DOHH2 (cell line): ENCODE measurements around the gene RAB11FIP5.

ENCODE experiments used
- H3F3A ChIP-seq: fragments of 200-600 bp; sonication (generic), shearing (Covaris generic); 2 replicates; pipeline ENCODE4 v1.6.0; 2016; ENCODE audit warnings: antibody characterized with exemption, mild to moderate bottlenecking; ENCODE audit not compliant: control insufficient read depth, insufficient read depth
- H3K27ac ChIP-seq: fragments of 200-600 bp; sonication (generic); 2 replicates; pipeline ENCODE4 v1.5.1; 2014; ENCODE audit warnings: low read depth, mild to moderate bottlenecking, low read length, moderate library complexity
- H3K27me3 ChIP-seq: fragments of 200-600 bp; sonication (generic); 2 replicates; pipeline ENCODE4 v1.6.1; 2014; ENCODE audit warnings: mild to moderate bottlenecking, low read length, mixed read lengths; ENCODE audit not compliant: control insufficient read depth
- H3K36me3 ChIP-seq: fragments of 200-600 bp; sonication (generic); 2 replicates; pipeline ENCODE4 v1.6.1; 2014; ENCODE audit warnings: mild to moderate bottlenecking, low read length, moderate library complexity, mixed read lengths; ENCODE audit not compliant: control insufficient read depth
- H3K4me1 ChIP-seq: fragments of 200-600 bp; sonication (generic); 2 replicates; pipeline ENCODE4 v1.6.1; 2014; ENCODE audit warnings: mild to moderate bottlenecking, low read length, mixed read lengths; ENCODE audit not compliant: control insufficient read depth
- H3K4me2 ChIP-seq: fragments of 200-600 bp; sonication (generic); 2 replicates; pipeline ENCODE4 v1.6.0; 2014; ENCODE audit warnings: mild to moderate bottlenecking, low read length, moderate library complexity
- H3K4me3 ChIP-seq: fragments of 200-600 bp; sonication (generic); 2 replicates; pipeline ENCODE4 v1.5.1; 2014; ENCODE audit warnings: mild to moderate bottlenecking, low read length, mixed read lengths
- H3K79me2 ChIP-seq: fragments of 200-600 bp; sonication (generic); 2 replicates; pipeline ENCODE4 v1.6.1; 2014; ENCODE audit warnings: mild to moderate bottlenecking, low read length, mixed read lengths; ENCODE audit not compliant: control insufficient read depth
- H3K9me2 ChIP-seq: fragments of 200-600 bp; sonication (generic); replicated peaks from 2 replicates; pipeline ENCODE4 v1.6.1; 2014; ENCODE audit warnings: mild to moderate bottlenecking, low read length, mixed read lengths; ENCODE audit not compliant: control insufficient read depth
- H3K9me3 ChIP-seq: fragments of 200-600 bp; sonication (generic); 2 replicates; pipeline ENCODE4 v1.6.1; 2014; ENCODE audit warnings: antibody characterized with exemption, low read length, mixed read lengths; ENCODE audit not compliant: control insufficient read depth, insufficient read depth
- H4K20me1 ChIP-seq: fragments of 200-600 bp; sonication (generic); 2 replicates; pipeline ENCODE4 v1.6.0; 2014; ENCODE audit warnings: low read depth, mild to moderate bottlenecking, antibody characterized with exemption, low read length, moderate library complexity; ENCODE audit not compliant: control insufficient read depth, insufficient read depth
- EZH2phosphoT487 ChIP-seq: fragments of 200-600 bp; sonication (generic); IDR thresholded peaks from 2 replicates; pipeline ENCODE4 v1.6.1; 2017; ENCODE audit warnings: borderline replicate concordance, mild to moderate bottlenecking, antibody characterized with exemption, low read length, moderate library complexity, mixed read lengths
- TF ChIP-seq, protein P1 (sequence below): fragments of 200-600 bp; sonication (generic); IDR thresholded peaks from one replicate; pipeline ENCODE4 v1.5.1; 2014; ENCODE audit warnings: antibody characterized with exemption, mild to moderate bottlenecking, low read depth, low read length; ENCODE audit not compliant: poor library complexity, severe bottlenecking

The RAB11FIP5 gene

DNA sequence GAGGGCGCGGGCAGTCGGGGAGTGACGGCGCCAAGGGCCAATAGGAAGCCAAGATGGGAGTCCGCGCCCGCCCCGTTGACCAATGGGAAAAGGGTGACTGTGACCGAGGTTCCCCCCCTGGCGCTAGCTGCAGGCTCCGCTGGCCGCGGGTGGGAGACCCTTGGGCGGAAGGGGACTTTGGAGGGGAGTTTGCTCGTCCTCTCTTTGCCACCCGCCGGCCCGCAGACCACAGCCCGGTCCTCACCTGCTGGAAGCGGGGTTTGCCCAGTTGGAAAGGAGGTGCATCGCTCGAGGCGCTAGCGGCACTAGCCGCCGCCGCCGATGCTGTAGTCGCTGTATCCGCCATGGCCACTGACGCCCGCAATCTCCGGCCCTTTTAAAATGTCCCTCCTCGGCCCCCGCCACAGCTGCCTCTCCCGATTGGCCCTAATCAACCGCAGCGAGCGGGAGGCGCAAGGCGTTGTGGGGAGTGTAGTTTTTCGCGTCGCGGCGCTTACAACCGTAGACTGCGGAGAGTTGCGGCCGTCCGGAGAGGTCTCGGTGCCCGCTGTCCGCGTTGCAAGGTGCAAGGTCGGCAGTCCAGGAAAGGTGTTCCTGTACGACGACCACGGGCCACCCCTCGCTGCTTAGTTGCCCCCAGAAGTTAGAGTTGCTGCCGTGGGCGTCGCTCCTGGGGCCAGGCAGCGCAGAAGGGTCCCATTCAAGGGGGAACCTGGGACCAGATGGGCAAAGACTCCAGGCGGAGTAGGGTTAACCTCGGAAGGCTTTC is 41.2 kb downstream of the RAB11FIP5 start, which contains the start of gene SFXN5:
SFXN5 (minus strand) TSS at position 353 of the 769 bp plus-strand sequence; CDS start at position 346, 7 bp downstream.
- Histone ChIP-seq H3K27ac (peak within 1 kb of the TSS; percentile 64), H3K4me2 (peak within 1 kb of the TSS; percentile 99), H4K20me1 (no peaks in the 10 kb centered on the region), H3K36me3 (no peaks in the 10 kb centered on the region; the same call in 1 of the 2 replicates), H3K9me2 (no peaks in the 10 kb centered on the region), H3K79me2 (peaks cover 27% of the 10 kb centered on the region), H3F3A (no peaks in the 10 kb centered on the region; the same call in 1 of the 2 replicates), H3K9me3 (no peaks in the 10 kb centered on the region), H3K27me3 (peaks cover 9% of the 10 kb centered on the region), H3K4me3 (peak within 1 kb of the TSS; percentile 100), H3K4me1 (peaks cover 17% of the 10 kb centered on the region)
- TF ChIP-seq, protein P1, sequence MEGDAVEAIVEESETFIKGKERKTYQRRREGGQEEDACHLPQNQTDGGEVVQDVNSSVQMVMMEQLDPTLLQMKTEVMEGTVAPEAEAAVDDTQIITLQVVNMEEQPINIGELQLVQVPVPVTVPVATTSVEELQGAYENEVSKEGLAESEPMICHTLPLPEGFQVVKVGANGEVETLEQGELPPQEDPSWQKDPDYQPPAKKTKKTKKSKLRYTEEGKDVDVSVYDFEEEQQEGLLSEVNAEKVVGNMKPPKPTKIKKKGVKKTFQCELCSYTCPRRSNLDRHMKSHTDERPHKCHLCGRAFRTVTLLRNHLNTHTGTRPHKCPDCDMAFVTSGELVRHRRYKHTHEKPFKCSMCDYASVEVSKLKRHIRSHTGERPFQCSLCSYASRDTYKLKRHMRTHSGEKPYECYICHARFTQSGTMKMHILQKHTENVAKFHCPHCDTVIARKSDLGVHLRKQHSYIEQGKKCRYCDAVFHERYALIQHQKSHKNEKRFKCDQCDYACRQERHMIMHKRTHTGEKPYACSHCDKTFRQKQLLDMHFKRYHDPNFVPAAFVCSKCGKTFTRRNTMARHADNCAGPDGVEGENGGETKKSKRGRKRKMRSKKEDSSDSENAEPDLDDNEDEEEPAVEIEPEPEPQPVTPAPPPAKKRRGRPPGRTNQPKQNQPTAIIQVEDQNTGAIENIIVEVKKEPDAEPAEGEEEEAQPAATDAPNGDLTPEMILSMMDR: no peak
- no peak for TF ChIP-seq EZH2phosphoT487

DNA sequence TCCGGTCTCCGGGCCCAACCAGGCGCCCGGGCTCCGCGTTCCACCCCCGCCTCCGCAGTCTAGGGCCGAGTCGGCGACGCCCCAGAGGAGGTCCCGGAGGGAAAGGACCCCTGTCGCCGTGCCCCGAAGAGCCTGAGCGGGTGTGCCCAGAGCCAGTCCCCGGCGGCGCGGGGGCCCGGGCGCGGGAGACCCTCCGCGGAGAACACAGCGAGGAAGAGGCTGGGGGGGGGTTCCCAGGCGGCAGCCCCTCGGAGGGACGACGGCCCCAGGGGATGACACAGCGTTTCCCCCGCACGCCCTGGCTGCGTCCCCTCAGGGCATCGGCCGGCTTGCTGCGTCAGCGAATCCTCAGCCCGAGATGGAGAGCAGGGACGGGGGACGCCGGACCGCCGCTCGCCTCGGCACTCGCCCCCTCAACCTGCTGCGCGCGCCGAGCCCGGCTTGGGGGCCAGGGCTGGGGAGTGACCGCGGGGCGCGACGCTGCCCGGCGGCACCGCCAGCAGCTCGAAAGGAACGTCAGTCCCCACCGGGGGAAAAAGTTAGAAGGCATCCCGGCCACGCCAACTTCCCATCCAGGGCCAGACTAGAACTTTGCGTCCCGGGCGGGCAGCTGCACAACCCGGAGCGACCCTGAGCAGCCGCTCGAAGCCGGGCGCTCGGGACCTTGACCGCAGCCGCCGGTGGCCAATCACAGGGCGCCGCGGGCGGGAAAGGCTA is 41.9 kb downstream of the RAB11FIP5 start:
- no peaks in the 10 kb centered on the region; the same call in 1 of the 2 replicates for H3K36me3 ChIP-seq
- 0 out of 2 replicates have a peak overlapping the region, but pooled peaks have one; percentile 16 for H3K27ac ChIP-seq
- H3K4me2 ChIP-seq: peak overlapping the region; percentile 99
- H3K27me3 ChIP-seq: peaks cover 9% of the 10 kb centered on the region; the same call in 1 of the 2 replicates
- TF ChIP-seq EZH2phosphoT487: no peak
- TF ChIP-seq, protein P1: no peak
- no peaks in the 10 kb centered on the region for H3K9me3 ChIP-seq
- H3K4me3 ChIP-seq: peak overlapping the region; percentile 100
- peaks cover 17% of the 10 kb centered on the region for H3K4me1 ChIP-seq
- H3K79me2 ChIP-seq: peaks cover 27% of the 10 kb centered on the region
- no peaks in the 10 kb centered on the region; the same call in 1 of the 2 replicates for H3F3A ChIP-seq
- H3K9me2 ChIP-seq: no peaks in the 10 kb centered on the region
- no peaks in the 10 kb centered on the region for H4K20me1 ChIP-seq

DNA sequence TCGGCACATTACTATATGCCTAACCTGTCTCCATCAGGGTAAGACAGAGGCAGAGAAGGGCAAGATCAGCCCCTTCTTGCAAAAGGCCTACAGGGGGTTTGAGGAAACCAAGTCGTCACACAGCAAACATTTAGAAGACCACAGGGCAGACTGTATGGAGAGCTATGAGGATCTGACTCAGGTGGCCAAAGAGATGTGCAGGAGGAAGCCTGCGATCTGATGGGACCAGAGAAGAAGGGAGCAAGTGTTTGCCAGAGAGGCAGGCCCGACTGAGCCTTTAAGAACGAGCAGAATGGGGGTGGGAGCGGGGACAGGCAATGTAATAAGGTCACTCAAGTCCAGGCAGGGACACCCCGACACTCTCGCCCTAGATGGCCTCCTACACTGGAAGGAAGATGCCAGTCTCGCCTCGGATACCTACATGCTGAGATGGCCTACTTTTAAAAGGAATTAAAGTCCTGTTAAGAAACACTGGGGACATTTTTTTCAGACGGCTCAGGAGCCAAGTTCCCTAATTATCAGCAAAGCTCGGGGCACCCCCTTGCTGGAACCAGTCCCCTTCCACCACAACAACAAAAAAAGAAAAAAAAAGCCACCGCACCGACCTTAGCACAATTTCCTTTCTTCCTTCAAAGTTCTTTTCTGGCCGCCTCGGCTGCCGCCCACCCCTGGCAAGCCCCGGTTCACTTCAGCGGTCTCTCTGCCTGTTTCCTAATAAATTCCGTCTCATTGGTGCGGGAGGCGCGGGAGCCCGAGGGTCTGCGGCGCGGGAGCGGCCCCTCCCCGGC is 42.7 kb downstream of the RAB11FIP5 start:
- Histone ChIP-seq H4K20me1 (no peaks in the 10 kb centered on the region), H3K79me2 (peaks cover 27% of the 10 kb centered on the region), H3K27me3 (peaks cover 9% of the 10 kb centered on the region; the same call in 1 of the 2 replicates), H3K27ac (no peak overlapping the region), H3K4me1 (peaks cover 17% of the 10 kb centered on the region), H3K4me3 (peak overlapping the region; percentile 100), H3K9me2 (no peaks in the 10 kb centered on the region), H3K4me2 (peak overlapping the region; percentile 99), H3K9me3 (no peaks in the 10 kb centered on the region), H3K36me3 (no peaks in the 10 kb centered on the region; the same call in 1 of the 2 replicates), H3F3A (no peaks in the 10 kb centered on the region; the same call in 1 of the 2 replicates)
- no peak for TF ChIP-seq EZH2phosphoT487
- TF ChIP-seq, protein P1: no peak
